ENCODE data around the gene NAB2. TPM values are rescaled to one million over a fixed set of nuclear protein-coding genes. Genes with fewer than 3 reads are reported as not detected.
A peak's percentile ranks its signal among the peaks of the same experiment; 100 is the strongest.

The NAB2 gene
- total and polyA plus RNA-seq, 2 donors (not counting 3 experiments of a cell fraction or from before 2014, with no cell fraction given), result 14.6 to 15.9 TPM

GRCh38 chr12:57069523-57069922 lies 19.4 kb upstream of the NAB2 start:
- POLR2A ChIA-PET, result interaction anchor here (0.8 to 1.0 kb wide), 3 partner anchors 19 to 43 kb away, joined by 3 to 7 read pairs (median 3); partner anchors contain the start of gene NAB2
- FAIRE-seq, result peak; percentile 96
- dilution Hi-C loops (cut with MboI; ENCODE audit: extremely low pct_ligation_motif_present, low sequenced_read_pairs), result no loop called here

More at GRCh38 chr12:57069523-57069922, 19.4 kb upstream of the NAB2 start:
- peaks cover 0 to 13% of the 10 kb centered on the region in 2 experiments for H3K36me3 ChIP-seq (ENCODE audit: control insufficient read depth in 2 of 2, extremely low read depth in 1 of 2, insufficient read depth in 2 of 2, low read length in 2 of 2)
- no peaks in the 10 kb centered on the region for H4K20me1 ChIP-seq (replicated peaks; ENCODE audit: control insufficient read depth, extremely low read depth, insufficient read depth, low read length)
- no peak overlapping the region for H3K4me3 ChIP-seq (replicated peaks in 1 of 3; ENCODE audit: insufficient read depth in 1 of 3, low read depth in 1 of 3, low read length in 3 of 3)
- no peaks in the 10 kb centered on the region for H3K9me1 ChIP-seq (replicated peaks; ENCODE audit: control insufficient read depth, extremely low read depth, insufficient read depth, low read length)
- H2AFZ ChIP-seq (ENCODE audit: low read depth, low read length), result no peak overlapping the region
- TF ChIP-seq FOS (IDR thresholded peaks at IDR 0.05; ENCODE audit: borderline replicate concordance, insufficient read depth, low read length) (no peak), JUN (IDR thresholded peaks at IDR 0.05; ENCODE audit: borderline replicate concordance, insufficient read depth, insufficient read length, low read depth) (no peak), GATA2 (IDR thresholded peaks at IDR 0.05; ENCODE audit: insufficient read depth, insufficient read length, low read depth, low read length) (no peak), MAX (IDR thresholded peaks at IDR 0.05; ENCODE audit: insufficient read depth, insufficient read length) (no peak), CTCF (IDR thresholded peaks at IDR 0.05; ENCODE audit: extremely low read depth in 1 of 2, insufficient read depth in 1 of 2, low read depth in 1 of 2, low read length in 2 of 2) (peak; percentile 75 to 80), MYC (IDR thresholded peaks at IDR 0.05; ENCODE audit: low read depth, low read length) (no peak)
- no peaks in the 10 kb centered on the region for H3K9me3 ChIP-seq (replicated peaks; ENCODE audit: control insufficient read depth, insufficient read depth, low read length)
- H3K4me2 ChIP-seq (ENCODE audit: insufficient read depth, low read length), result no peak overlapping the region
- no peaks in the 10 kb centered on the region for H3K79me2 ChIP-seq (ENCODE audit: control insufficient read depth, insufficient read depth, low read length)
- no peak overlapping the region for H3K27ac ChIP-seq (ENCODE audit: insufficient read depth, low read depth, low read length)
- no peaks in the 10 kb centered on the region for H3K4me1 ChIP-seq (ENCODE audit: control insufficient read depth, extremely low read depth, insufficient read depth, low read length)
- H3K9ac ChIP-seq (replicated peaks; ENCODE audit: extremely low read depth, insufficient read depth, low read length), result no peak overlapping the region
- no peaks in the 10 kb centered on the region for H3K27me3 ChIP-seq (ENCODE audit: control insufficient read depth in 2 of 2, insufficient read depth in 2 of 2, low read length in 2 of 2)
- CTCF ChIA-PET, result interaction anchor here (0.6 to 5.4 kb wide), 46 partner anchors 9 to 695 kb away, joined by 3 to 449 read pairs (median 5); partner anchors contain the start of genes LRP1, NAB2, NEMP1 and STAT6
- no TSS peak for BruUV-seq (replicated peaks)
- peak; percentile 80 for DNase-seq (ENCODE audit: low read depth, low spot score)
- intact Hi-C loops (cut with micrococcal nuclease), result loop anchor here (1.0 kb wide), 3 partner anchors 24 to 114 kb away; no protein-coding TSS in a partner anchor

All from endothelial cell of umbilical vein (primary cell).